Jurkat, Clone E6-1 (cell line): ENCODE data around the gene NDUFAF7.
"Not testable (repeated sequence)": the region's sequence is repeated elsewhere in the genome, so short reads cannot be mapped to it uniquely, and the experiment has no call there.

Source experiments
- DNase-seq: peaks from one replicate; pipeline ENCODE4 v3.0.0-alpha.2; 2011; ENCODE audit warnings: low read depth, low spot score
- H3K4me3 ChIP-seq: 2 replicates; pipeline ENCODE4 v1.5.1; 2011; ENCODE audit warnings: mild to moderate bottlenecking, low read length, control low read depth, moderate library complexity

Gene NDUFAF7

DNA sequence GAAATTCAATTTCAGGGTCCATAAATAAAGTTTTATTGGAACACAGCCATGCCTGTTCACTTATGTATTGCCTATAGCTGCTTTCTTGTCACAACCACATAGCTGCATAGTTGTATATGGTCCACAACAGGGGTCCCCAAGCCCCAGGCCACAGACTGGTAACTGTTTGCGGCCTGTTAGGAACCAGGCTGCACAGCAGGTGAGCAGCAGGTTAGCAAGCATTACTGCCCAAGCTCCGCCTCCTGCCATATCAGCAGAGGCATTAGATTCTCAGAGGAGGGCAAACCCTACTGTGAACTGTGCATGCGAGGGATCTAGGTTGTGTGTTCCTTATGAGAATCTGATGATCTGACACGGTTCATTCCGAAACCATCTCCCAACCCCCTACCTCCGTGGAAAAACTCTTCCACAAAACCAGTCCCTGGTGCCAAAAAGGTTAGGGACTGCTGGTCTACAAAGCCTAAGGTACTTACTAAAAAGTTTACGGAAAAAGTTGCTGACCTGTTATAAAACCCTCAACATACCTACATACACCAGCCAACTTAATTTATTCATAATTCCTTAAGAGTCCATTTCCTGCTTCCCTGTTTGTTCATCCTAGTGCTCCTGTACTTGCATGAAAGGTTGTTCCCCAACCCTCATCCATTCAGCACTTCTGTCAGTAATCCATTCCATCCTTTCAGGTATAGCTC, 40.1 kb downstream of the NDUFAF7 start:
- DNase-seq = no peak
- no peak overlapping the region for H3K4me3 ChIP-seq

DNA sequence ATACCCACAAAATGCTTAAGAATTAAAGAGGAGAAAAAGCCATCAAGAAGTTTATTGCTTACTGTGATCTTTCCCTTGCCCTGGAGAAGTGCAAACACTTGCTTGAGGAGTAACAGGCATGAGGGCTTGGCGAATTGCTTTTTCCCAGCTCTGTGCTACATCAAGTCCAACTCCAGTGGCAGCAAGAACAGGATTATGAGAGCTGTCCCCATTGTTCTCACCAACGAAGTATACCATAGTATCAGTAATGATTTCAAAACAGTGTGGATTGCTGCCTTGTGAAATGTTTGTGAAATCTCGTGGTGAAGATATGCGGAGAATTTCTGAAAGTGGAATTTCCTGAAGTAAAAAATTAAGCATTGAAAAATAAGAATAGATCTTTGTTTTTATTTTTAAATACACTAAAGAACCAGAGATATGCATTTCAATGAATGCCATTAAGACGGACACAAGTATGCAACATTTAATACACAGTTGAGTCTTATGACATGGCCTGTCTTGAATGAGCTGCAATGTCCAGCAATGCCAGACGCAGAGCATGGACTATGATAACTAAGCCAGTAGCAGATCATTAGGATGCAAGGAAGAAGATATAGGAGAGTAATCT, 43.0 kb downstream of the NDUFAF7 start:
- no peak for DNase-seq
- H3K4me3 ChIP-seq = no peak overlapping the region

DNA sequence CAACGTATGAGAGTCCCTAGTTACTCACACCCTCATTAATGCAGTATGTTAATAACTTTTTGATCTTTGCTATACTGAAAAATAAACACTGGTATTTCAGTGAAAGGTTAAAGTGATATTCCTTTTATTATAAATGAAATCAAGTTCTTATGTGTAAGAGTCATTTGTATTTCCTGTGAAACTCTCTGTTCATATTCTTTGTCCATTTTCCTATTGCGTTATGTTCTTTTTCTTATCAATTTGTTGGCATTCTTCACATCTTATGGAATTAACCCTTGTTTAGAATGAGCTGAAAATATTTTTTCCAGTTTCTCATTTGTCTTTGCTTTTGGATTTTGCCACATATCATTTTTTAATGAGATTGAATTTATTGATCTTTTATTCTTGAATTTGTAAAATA, 44.8 kb downstream of the NDUFAF7 start:
- DNase-seq = no peak
- H3K4me3 ChIP-seq = no peak overlapping the region

DNA sequence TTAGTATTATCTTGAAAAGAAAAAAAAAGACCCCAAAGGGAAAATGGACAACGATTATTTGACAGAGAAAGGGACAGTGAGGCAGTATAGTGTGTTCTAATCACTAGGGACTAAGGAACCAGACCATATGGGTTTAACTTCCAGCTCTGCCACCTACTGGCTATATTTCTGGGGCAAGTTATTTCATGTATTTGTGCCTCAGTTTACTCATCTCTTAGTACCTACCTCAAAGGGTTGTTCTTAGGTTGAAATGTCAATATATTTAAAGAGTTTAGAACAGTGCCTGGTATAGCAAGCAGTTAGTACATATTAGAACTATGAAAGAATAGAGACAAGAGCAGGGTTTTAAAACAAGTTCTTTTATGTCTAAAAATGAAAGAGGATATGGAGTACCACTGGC, 50.5 kb downstream of the NDUFAF7 start:
- no peak overlapping the region for H3K4me3 ChIP-seq
- DNase-seq = no peak

DNA sequence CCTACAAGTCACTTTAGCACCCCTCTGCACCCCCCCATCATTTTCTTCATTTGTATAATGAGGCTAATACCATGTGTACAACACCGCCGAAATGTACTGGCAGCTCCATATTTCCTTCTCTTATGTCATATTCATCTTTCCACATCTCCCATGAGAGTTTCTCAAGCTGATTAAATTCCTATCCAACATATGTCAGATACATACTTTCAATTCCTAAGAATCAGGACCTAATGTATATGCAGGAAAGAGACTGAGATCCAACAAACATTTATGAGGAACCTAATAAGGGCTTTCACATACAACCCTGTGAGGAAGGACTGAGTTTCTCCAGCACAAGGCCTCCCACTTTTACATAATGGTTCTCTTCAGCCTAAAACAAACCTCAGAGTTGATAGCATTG, 51.3 kb downstream of the NDUFAF7 start:
- H3K4me3 ChIP-seq = no peak overlapping the region
- DNase-seq = no peak

DNA sequence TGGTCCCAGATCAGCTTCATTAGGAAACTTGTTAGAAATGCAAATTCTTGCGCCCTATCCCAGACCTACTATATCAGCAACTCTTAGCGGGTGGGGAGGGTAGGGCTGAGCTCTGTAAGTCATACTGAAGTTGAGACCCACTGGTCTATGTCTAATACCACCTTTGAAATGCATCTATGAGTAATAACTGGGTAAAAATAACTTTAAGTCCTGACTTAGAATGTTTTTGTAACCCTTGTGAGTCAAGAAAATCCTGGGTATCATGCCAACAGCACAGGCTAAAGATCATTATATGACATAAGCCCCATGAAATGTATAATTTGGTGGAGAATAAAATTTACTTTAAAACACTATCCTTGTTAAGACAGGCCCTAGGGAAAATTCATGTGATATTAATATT, 51.7 kb downstream of the NDUFAF7 start:
- H3K4me3 ChIP-seq = no peak overlapping the region
- no peak for DNase-seq

DNA sequence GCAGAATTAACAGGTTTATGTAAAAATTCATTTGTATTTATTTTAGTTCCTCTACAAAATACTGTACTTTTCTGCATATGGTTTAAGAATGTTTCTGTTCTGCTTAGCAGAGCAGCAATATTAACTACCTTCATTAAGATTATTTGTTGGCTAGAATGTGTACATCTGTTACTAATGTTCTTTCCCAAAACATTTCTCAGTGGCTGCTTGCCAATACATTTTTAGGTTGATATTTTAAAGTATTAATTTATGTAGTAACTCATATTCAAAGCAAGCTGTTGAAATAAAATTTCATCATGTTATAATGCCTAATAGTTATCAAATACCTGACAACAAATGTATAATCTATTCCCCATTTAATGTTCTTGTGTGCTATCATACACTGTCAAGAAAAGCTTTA, 52.9 kb downstream of the NDUFAF7 start:
- DNase-seq = no peak
- H3K4me3 ChIP-seq = no peak overlapping the region

DNA sequence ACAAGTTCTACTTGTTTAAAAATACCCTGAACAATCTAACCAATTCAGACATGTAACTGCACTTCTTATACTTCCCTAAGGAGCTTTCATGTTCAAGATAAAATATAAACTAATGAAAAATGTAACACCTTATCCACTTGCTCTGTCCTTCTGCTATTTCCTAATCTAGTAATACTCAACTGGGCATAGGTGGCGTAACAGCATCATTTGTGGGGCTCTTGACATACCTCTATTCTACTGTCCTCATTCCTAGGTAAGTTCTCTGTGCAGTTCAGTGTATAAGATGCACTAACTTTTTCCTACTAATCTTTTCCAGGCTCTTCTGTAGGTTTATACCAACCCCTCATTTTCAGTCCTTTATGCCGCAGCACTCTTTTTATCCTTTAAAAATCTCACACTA, 56.5 kb downstream of the NDUFAF7 start:
- H3K4me3 ChIP-seq = no peak overlapping the region
- no peak for DNase-seq

DNA sequence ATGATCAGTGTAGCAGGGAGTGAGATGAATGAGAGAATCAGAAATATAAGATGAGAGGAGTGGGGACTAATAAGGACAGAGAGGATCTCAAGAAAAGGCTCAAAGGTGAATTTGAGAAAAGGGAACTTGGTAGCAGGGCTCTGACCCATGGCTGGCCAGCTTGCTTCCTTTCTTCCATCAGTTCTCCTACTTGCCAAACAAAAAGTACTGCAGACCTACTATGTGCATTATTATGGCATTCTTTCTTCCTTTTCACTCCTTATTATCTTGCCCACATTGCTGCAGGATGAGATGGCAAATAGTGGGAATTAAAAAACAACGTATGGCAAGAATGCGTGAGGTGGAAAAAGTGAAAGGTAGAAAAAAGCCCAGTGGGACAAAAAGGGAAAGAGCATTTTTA, 60.2 kb downstream of the NDUFAF7 start:
- DNase-seq = no peak
- H3K4me3 ChIP-seq = no peak overlapping the region

DNA sequence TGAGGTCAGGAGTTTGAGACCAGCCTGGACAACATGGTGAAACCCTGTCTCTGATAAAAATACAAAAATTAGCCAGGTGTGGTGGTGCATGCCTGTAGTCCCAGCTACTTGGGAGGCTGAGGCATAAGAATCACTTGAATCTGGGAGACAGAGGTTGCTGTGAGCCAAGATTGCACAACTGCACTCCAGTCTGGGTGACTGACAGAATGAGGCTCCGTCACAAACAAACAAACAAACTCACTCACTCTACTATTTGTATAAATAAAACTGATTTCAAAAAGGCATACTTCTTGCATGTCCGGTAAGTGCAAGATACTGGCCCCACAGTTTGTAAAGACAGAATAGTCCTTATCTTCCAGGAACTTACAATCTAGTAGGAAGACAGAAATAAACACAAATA, 63.4 kb downstream of the NDUFAF7 start:
- H3K4me3 ChIP-seq, DNase-seq: not testable (repeated sequence)

DNA sequence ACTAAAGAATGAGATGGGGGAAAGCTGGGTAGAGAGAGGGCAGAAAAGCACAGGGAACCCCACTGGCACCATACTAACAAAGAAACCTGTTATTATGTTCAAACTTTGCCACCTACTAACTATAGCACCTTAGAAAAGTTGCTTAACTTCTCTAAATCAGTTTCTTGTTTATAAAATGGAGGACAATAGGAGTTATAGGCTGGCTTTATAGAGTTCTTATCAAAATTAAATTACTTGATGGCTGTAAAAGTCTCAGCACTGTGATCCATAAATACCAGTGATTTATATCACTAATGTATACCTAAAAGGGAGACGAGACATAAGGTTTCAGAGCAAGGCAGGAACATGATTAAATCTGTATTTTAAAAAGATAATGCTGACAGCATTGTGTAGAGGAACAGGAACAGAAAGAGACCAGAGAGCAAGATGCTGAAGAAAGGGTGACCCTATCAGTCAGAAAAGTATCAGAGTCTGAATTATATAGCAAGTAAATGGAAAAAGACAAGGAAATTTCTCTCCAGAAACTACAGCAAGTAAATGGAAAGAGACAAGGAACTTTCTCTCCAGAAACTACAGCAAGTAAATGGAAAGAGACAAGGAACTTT, 64.1 kb downstream of the NDUFAF7 start:
- no peak overlapping the region for H3K4me3 ChIP-seq
- DNase-seq = no peak

DNA sequence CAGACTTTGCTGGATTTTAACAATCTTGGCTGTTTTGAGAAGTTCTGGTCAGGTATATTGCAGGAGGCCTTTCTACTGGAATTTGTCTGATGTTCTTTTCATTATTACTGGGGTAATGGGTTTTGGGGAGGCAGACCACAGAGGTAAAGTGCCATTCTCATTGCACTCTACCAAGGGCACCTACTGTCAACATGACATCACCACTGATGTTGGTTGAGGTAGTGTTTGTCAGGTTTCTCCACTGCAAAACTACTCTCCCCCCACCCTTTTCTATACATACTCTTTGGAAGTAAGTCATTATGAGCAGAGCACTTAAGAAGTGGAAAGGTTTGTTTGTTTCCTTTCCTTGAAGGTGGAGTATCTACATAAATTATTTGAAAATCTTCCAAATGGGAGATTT, 66.2 kb downstream of the NDUFAF7 start:
- no peak for DNase-seq
- no peak overlapping the region for H3K4me3 ChIP-seq
